Testis (tissue), 3 donors: ENCODE results near the gene SPATA13. TPM values are rescaled to one million over a fixed set of nuclear protein-coding genes. Genes with fewer than 3 reads are reported as not detected.

Experiments
- DNase-seq: peaks from one replicate; pipeline ENCODE4 v3.0.0-alpha.2; 2019
- H3K27ac ChIP-seq, 2 donors: fragments of 200-600 bp; sonication (generic); one replicate each; pipeline ENCODE4 v1.5.1; 2019
- H3K27me3 ChIP-seq: fragments of 200-600 bp; sonication (generic); one replicate; pipeline ENCODE4 v1.5.1; 2019
- H3K36me3 ChIP-seq: fragments of 200-600 bp; sonication (generic); one replicate; pipeline ENCODE4 v1.5.1; 2017; ENCODE audit warnings: low read depth; ENCODE audit errors: missing control alignments
- H3K4me1 ChIP-seq: fragments of 200-600 bp; sonication (generic); one replicate; pipeline ENCODE4 v1.5.1; 2019
- H3K4me3 ChIP-seq, 2 donors: fragments of 200-600 bp; sonication (generic); one replicate each; pipeline ENCODE4 v1.5.1; 2017 to 2019
- H3K9me3 ChIP-seq: fragments of 200-600 bp; sonication (generic); one replicate; pipeline ENCODE4 v1.5.1; 2017
- POLR2A ChIP-seq: fragments of 450-650 bp; IDR thresholded peaks from one replicate; pipeline ENCODE4 v1.6.1; 2017; ENCODE audit warnings: antibody characterized with exemption, mild to moderate bottlenecking, moderate library complexity
- WGBS, 2 donors: methylation state at CpG; one replicate each; pipeline ENCODE4 v1.1.5; 2018; 5-methylcytosine and 5-hydroxymethylcytosine counted together
- intact Hi-C: fragments of 100-400 bp; cut with DNase I; formaldehyde crosslinking; loops from one replicate; pipeline ENCODE4 v1.15.1; 2023; ENCODE audit warnings: low total_unique reads
- polyA plus RNA-seq: library from polyadenylated mRNA; stranded (reverse); fragments of 350-450 nt; fragmentation: Illumina TruSeq; extraction: RNeasy Lipid Tissue Mini Kit (QIAGEN cat#74804); gene quantifications from one replicate; pipeline ENCODE4 v1.2.3, GENCODE V29; 2014; ENCODE audit warnings: low read depth, low replicate concordance; ENCODE audit not compliant: insufficient read depth
- total RNA-seq, 2 donors: library from RNA; depleted of rRNA; stranded (reverse); fragments of >200 nt; gene quantifications; one replicate each; pipeline ENCODE4 v1.2.3, GENCODE V29; 2016
- TF ChIP-seq, protein P1 (sequence below), 3 experiments: fragments of 450-650 bp in 2 of 3; fragments of 200-600 bp in 1 of 3; sonication (generic) in 1 of 3; IDR thresholded peaks; one replicate each; pipeline ENCODE4 v1.5.1; 2016 to 2019; ENCODE audit warnings: antibody characterized with exemption in 3 of 3, mild to moderate bottlenecking in 2 of 3, moderate library complexity in 1 of 3

Gene SPATA13
- total and polyA plus RNA-seq, 3 donors from 2014 or later: 12.9 to 35.6 (median 30.6) TPM

DNA sequence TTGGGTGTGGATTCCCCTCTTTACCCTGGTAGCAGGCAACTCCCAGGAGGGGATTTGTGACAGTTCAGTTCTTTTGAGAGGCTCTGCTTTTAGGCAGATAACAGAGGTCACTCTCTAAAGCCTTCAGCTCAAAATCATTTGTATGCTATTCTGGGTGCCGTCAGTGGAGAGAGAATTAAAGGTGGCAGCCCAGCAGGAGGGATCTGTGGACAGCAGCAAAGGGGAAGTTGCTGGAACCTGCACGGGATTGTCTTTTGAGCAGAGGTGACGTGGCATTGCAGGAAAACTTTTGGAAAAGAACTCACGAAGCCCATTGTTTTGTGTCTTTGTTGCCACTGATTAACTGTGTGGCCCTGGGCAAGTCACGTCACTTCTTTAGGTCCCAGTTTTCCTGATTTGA is 86.5 kb downstream of the SPATA13 start:
- no peaks in the 10 kb centered on the region for H3K9me3 ChIP-seq
- H3K27ac ChIP-seq: no peak overlapping the region
- TF ChIP-seq POLR2A: no peak
- TF ChIP-seq, protein P1, sequence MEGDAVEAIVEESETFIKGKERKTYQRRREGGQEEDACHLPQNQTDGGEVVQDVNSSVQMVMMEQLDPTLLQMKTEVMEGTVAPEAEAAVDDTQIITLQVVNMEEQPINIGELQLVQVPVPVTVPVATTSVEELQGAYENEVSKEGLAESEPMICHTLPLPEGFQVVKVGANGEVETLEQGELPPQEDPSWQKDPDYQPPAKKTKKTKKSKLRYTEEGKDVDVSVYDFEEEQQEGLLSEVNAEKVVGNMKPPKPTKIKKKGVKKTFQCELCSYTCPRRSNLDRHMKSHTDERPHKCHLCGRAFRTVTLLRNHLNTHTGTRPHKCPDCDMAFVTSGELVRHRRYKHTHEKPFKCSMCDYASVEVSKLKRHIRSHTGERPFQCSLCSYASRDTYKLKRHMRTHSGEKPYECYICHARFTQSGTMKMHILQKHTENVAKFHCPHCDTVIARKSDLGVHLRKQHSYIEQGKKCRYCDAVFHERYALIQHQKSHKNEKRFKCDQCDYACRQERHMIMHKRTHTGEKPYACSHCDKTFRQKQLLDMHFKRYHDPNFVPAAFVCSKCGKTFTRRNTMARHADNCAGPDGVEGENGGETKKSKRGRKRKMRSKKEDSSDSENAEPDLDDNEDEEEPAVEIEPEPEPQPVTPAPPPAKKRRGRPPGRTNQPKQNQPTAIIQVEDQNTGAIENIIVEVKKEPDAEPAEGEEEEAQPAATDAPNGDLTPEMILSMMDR (IDR thresholded peaks at IDR 0.05): no peak
- 75 to 91% methylated on average over 5 of the region's 5 CpGs for WGBS, 2 donors
- H3K36me3 ChIP-seq: no peaks in the 10 kb centered on the region
- H3K27me3 ChIP-seq: no peaks in the 10 kb centered on the region
- intact Hi-C loops: no loop called here
- H3K4me1 ChIP-seq: no peaks in the 10 kb centered on the region
- no peak overlapping the region for H3K4me3 ChIP-seq
- no peak for DNase-seq

DNA sequence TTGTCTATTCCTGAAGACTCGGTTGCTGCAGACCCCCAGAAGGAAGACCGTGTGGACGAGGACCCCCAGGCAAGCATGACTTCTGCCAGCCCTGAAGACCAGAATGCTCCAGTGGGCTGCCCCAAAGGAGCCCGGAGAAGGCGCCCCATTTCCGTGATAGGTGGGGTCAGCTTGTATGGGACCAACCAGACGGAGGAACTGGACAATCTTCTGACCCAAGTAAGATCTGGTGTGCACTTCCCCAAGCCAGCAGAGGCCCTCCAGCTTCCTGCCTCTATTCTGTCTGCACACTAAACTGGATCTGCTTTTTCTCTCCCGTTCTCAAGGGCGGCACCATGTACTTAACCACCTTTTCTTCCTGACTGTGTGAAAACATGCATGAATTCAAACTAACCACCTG is 89.1 kb downstream of the SPATA13 start:
- Histone ChIP-seq H3K27ac (no peak overlapping the region), H3K36me3 (no peaks in the 10 kb centered on the region), H3K4me3 (no peak overlapping the region), H3K27me3 (no peaks in the 10 kb centered on the region), H3K9me3 (no peaks in the 10 kb centered on the region), H3K4me1 (no peaks in the 10 kb centered on the region)
- no peak for DNase-seq
- intact Hi-C loops: no loop called here
- WGBS, 2 donors: 84 to 96% methylated on average over 9 of the region's 9 CpGs
- TF ChIP-seq POLR2A: no peak
- TF ChIP-seq, protein P1 (IDR thresholded peaks at IDR 0.05): no peak

DNA sequence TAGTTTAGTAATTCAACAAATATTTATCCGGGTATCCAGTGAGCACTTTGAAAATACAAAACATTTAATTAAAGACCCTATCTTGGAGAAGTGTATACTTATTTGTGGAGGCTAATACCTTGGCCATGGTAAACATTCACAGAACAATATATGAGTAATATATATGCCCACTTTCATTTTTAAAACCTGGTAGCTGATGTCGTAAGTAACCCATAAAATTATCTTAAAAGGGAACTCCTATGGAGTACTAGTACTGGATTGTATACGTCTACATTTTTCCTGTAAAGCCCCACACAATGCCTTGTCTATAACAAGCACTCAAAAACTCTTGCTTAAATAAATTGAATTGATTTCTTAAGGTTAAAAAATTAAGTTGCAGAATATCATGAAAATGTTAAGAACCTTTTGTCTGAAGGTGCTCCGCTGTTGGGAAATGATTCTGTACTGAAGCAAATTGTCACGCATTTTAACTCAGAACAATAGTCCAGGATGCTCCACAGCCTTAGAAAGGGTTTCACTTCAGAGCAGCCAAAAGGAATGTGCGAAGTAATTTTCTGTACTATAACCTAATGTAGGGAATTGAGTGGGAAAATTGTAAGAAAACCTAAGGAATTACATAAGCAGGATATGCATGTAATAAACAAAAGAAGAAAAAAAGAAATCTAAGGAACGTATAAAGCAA is 90.0 kb downstream of the SPATA13 start:
- TF ChIP-seq, protein P1 (IDR thresholded peaks at IDR 0.05): no peak
- TF ChIP-seq POLR2A: no peak
- no peak for DNase-seq
- Histone ChIP-seq H3K36me3 (no peaks in the 10 kb centered on the region), H3K27me3 (no peaks in the 10 kb centered on the region), H3K4me3 (no peak overlapping the region), H3K9me3 (no peaks in the 10 kb centered on the region), H3K27ac (no peak overlapping the region), H3K4me1 (peaks cover 3% of the 10 kb centered on the region)
- intact Hi-C loops: no loop called here
- WGBS, 2 donors: 82% methylated on average over 7 of the region's 7 CpGs

DNA sequence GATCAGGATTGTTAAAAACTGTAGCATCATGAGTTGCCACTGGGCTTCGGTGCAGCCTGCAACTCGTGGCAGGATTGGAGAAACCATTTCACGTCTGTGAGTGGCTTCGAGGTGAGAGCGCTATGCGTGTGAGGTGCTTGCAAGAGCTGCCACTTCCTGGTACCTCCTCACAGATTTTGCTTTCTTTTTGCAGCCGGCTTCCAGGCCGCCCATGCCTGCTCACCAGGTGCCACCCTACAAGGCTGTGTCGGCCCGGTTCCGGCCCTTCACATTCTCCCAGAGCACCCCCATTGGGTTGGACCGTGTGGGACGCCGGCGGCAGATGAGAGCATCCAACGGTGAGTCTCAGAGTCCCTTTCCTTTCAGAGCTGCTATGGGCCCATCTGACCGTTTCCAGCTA is 91.0 kb downstream of the SPATA13 start:
- H3K27ac ChIP-seq: no peak overlapping the region
- TF ChIP-seq, protein P1 (IDR thresholded peaks at IDR 0.05): no peak
- H3K4me3 ChIP-seq: no peak overlapping the region
- H3K36me3 ChIP-seq: no peaks in the 10 kb centered on the region
- peaks cover 3% of the 10 kb centered on the region for H3K4me1 ChIP-seq
- WGBS, 2 donors: 94 to 97% methylated on average over 8 to 17 of the region's 17 CpGs
- no peaks in the 10 kb centered on the region for H3K27me3 ChIP-seq
- H3K9me3 ChIP-seq: no peaks in the 10 kb centered on the region
- no peak for DNase-seq
- intact Hi-C loops: no loop called here

DNA sequence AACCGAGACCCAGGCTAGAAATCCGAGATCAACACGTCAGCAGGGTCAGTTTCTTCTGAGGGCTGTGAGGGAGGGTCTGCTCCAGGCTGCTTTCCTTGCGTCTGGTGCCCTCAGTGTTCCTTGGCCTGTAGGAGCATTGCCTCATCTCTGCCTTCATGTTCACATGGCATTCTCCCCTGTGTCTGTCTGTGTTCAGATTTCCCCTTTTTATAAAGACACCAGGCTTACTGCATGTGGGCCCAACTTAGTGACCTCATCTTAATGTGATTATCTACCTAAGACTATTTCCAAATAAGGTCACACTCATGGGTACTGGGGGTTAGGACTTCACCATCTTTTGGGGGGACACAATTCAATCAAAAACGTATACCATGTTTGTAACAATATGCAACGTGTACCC is 91.6 kb downstream of the SPATA13 start:
- Histone ChIP-seq H3K4me3 (no peak overlapping the region), H3K27ac (no peak overlapping the region), H3K4me1 (peaks cover 3% of the 10 kb centered on the region), H3K9me3 (no peaks in the 10 kb centered on the region), H3K36me3 (no peaks in the 10 kb centered on the region), H3K27me3 (no peaks in the 10 kb centered on the region)
- DNase-seq: no peak
- intact Hi-C loops: no loop called here
- 86 to 92% methylated on average over 4 to 6 of the region's 6 CpGs for WGBS, 2 donors
- no peak for TF ChIP-seq POLR2A
- TF ChIP-seq, protein P1 (IDR thresholded peaks at IDR 0.05): no peak
